ENCODE results near the gene RAB11FIP4.

The RAB11FIP4 gene

GRCh38 chr17:31580316-31580705 lies 188.8 kb downstream of the RAB11FIP4 start:
- Histone ChIP-seq H3K36me3 (ENCODE audit: control insufficient read depth in 2 of 2, insufficient read depth in 1 of 2, low read length in 2 of 2) (no peaks in the 10 kb centered on the region), H3K4me1 (ENCODE audit: control insufficient read depth, insufficient read depth, low read length) (peaks cover 7% of the 10 kb centered on the region; the same call in 1 of the 2 replicates), H3K4me3 (ENCODE audit: low read depth, low read length) (no peak overlapping the region), H3K9me3 (ENCODE audit: control insufficient read depth, insufficient read depth, low read depth, low read length) (no peaks in the 10 kb centered on the region), H3K27ac (ENCODE audit: extremely low read depth, low read depth, low read length) (no peak overlapping the region)
- CTCF ChIA-PET: interaction anchor here (0.8 to 3.2 kb wide), 2 partner anchors 22 to 46 kb away, joined by 3 to 13 read pairs; no protein-coding TSS in a partner anchor
- POLR2A ChIA-PET: no interaction called here
- no peak for TF ChIP-seq TCF7L2 (IDR thresholded peaks at IDR 0.05; ENCODE audit: borderline replicate concordance, low read depth, low read length)
- no peak for TF ChIP-seq ZNF677 (tag by site-specific recombination; IDR thresholded peaks at IDR 0.05)

- CTCF ChIA-PET: interaction anchor here (0.8 to 1.3 kb wide), 3 partner anchors 10 to 262 kb away, joined by 3 read pairs; no protein-coding TSS in a partner anchor
- POLR2A ChIA-PET: interaction anchor here (0.6 kb wide), 1 partner anchor 12 kb away, joined by 7 read pairs; no protein-coding TSS in a partner anchor
- H3K9me3 ChIP-seq (ENCODE audit: control insufficient read depth, insufficient read depth, low read depth, low read length): no peaks in the 10 kb centered on the region
- peaks cover 7% of the 10 kb centered on the region; the same call in 1 of the 2 replicates for H3K4me1 ChIP-seq (ENCODE audit: control insufficient read depth, insufficient read depth, low read length)
- no peak overlapping the region for H3K27ac ChIP-seq (ENCODE audit: extremely low read depth, low read depth, low read length)
- H3K36me3 ChIP-seq (ENCODE audit: control insufficient read depth in 2 of 2, insufficient read depth in 1 of 2, low read length in 2 of 2): no peaks in the 10 kb centered on the region
- no peak overlapping the region for H3K4me3 ChIP-seq (ENCODE audit: low read depth, low read length)
- TF ChIP-seq ZNF366 (tag by site-specific recombination; conservative IDR thresholded peaks at IDR 0.05): no peak
- 0 out of 2 replicates have a peak, but pooled peaks have one; percentile 13 for TF ChIP-seq ZFHX2 (tag by site-specific recombination; conservative IDR thresholded peaks at IDR 0.05)
Measured at GRCh38 chr17:31580706-31581490, 189.4 kb downstream of the RAB11FIP4 start.

- Histone ChIP-seq H3K27ac (ENCODE audit: extremely low read depth, low read depth, low read length) (no peak overlapping the region), H3K9me3 (ENCODE audit: control insufficient read depth, insufficient read depth, low read depth, low read length) (no peaks in the 10 kb centered on the region), H3K36me3 (ENCODE audit: control insufficient read depth in 2 of 2, insufficient read depth in 1 of 2, low read length in 2 of 2) (no peaks in the 10 kb centered on the region), H3K4me3 (ENCODE audit: low read depth, low read length) (no peak overlapping the region), H3K4me1 (ENCODE audit: control insufficient read depth, insufficient read depth, low read length) (peaks cover 7% of the 10 kb centered on the region; the same call in 1 of the 2 replicates)
- ChIA-PET CTCF (interaction anchor here (0.8 to 1.3 kb wide), 3 partner anchors 10 to 261 kb away, joined by 3 read pairs; no protein-coding TSS in a partner anchor), POLR2A (interaction anchor here (0.6 kb wide), 1 partner anchor 12 kb away, joined by 7 read pairs; no protein-coding TSS in a partner anchor)
- TF ChIP-seq ZFHX2 (tag by site-specific recombination; conservative IDR thresholded peaks at IDR 0.05): no peak
- TF ChIP-seq SETDB1 (IDR thresholded peaks at IDR 0.05; ENCODE audit: insufficient read length, low read length): no peak
- no peak for TF ChIP-seq KLF7 (tag by site-specific recombination; IDR thresholded peaks at IDR 0.05; ENCODE audit: borderline replicate concordance)
- no peak for TF ChIP-seq ZNF514 (tag by site-specific recombination; IDR thresholded peaks at IDR 0.05)
- TF ChIP-seq ZFP41 (tag by site-specific recombination; IDR thresholded peaks at IDR 0.05; ENCODE audit: borderline replicate concordance): no peak
- TF ChIP-seq KLF17 (tag by site-specific recombination; IDR thresholded peaks at IDR 0.05): no peak
- no peak for TF ChIP-seq ZNF426 (tag by site-specific recombination; IDR thresholded peaks at IDR 0.05)
- TF ChIP-seq ZBTB48 (tag by site-specific recombination; IDR thresholded peaks at IDR 0.05): no peak
- no peak for TF ChIP-seq ZNF585B (tag by site-specific recombination; IDR thresholded peaks at IDR 0.05)
- TF ChIP-seq FEZF1 (tag by site-specific recombination; IDR thresholded peaks at IDR 0.05): no peak
Measured at GRCh38 chr17:31581491-31581890, 190.0 kb downstream of the RAB11FIP4 start.

- peaks cover 7% of the 10 kb centered on the region; the same call in 1 of the 2 replicates for H3K4me1 ChIP-seq (ENCODE audit: control insufficient read depth, insufficient read depth, low read length)
- no peaks in the 10 kb centered on the region for H3K9me3 ChIP-seq (ENCODE audit: control insufficient read depth, insufficient read depth, low read depth, low read length)
- TF ChIP-seq ZNF544 (tag by site-specific recombination; IDR thresholded peaks at IDR 0.05) (no peak), ZNF266 (tag by site-specific recombination; IDR thresholded peaks at IDR 0.05; ENCODE audit: low read depth) (no peak), ZIC2 (tag by site-specific recombination; IDR thresholded peaks at IDR 0.05) (peak; percentile 58), ZNF501 (tag by site-specific recombination; IDR thresholded peaks at IDR 0.05) (no peak), ZNF707 (tag by site-specific recombination; IDR thresholded peaks at IDR 0.05) (no peak)
- ChIA-PET CTCF (interaction anchor here (0.8 kb wide), 1 partner anchor 259 kb away, joined by 3 read pairs; no protein-coding TSS in a partner anchor), POLR2A (no interaction called here)
- no peak overlapping the region for H3K4me3 ChIP-seq (ENCODE audit: low read depth, low read length)
- no peaks in the 10 kb centered on the region for H3K36me3 ChIP-seq (ENCODE audit: control insufficient read depth in 2 of 2, insufficient read depth in 1 of 2, low read length in 2 of 2)
- no peak overlapping the region for H3K27ac ChIP-seq (ENCODE audit: extremely low read depth, low read depth, low read length)
Measured at GRCh38 chr17:31582151-31582907, 190.9 kb downstream of the RAB11FIP4 start.

Data from HEK293 (cell line).